ENCODE results near the gene MRM1.

The MRM1 gene

DNA sequence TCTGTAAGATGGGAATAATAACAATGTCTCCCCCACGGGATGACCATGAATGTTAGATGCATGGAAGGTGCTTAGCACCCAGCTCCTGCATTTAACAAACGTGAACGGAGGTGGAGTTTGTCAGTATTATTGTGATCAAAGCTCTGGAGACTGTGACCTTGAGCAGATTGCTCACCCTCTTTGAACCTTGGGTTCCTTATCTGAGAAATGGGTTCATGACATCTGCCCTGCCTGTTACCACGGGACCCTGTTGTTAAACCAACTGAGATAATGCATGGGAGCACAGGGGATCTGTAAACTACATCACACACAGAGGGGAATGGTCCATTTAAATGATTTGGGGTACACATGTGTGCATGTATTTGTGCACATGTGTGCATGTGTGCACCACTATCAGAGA lies 29.6 kb downstream of the MRM1 start:
- no peak for DNase-seq (ENCODE audit: low read depth in 2 of 2)

DNA sequence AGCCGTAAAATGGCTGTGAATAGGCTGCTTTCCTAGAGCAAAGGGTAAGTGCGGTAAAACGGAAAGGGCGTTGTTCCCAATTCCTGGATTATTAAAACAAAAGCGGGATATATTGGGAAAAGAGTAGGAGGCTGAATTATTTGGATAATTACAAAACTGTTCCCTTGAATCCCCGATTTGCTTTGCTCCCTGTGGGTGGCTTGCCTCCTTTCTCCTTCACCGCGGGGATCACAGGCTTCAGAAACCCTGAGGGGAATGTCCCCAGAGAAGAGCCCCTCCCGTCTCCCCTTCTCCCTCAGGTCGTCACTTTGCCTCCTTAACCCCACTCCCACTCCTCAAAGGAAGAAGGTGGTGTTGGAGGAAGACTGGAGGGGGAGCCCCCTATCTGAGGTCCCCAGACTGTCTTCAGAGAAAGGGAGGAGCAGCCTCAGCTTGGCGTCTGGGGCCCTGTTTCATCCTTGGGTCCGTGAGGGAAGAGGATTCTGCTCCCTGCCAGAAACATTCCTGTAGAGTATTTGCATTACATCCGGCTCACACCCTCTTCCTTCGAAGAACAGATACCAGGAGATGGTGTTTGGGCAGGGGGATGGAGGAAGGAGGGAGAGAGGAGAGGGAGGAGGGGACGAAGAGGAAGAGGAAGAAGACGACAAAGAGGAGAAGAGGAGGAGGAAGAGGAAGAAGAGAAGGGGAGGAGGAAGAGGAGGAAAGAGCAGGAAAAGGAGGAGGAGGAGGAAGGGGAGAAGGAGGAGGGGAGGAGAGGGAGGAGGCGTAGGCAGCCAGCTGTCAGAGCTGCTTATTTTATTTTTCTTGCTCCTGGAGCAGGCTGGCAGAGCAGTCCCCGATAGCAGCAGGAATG lies 31.8 kb downstream of the MRM1 start:
- DNase-seq (ENCODE audit: low read depth in 2 of 2): no peak

DNA sequence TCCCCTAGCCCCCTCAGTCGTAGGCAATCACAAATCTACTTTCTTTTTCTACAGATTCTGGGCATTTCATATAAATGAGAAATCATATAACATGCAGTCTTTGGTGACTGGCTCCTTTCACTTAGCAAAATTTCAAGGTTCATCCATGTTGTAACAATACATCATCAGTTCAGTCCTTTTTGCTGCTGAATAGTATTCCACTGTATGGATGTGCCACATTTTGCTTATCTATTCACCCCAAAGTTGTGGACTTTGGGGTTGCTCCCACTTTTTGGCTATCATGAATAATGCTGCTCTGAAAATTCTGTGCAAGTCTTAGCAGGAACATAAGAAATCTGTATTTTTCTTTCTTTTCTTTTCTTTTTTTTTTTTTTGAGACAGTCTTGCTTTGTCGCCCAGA lies 39.0 kb downstream of the MRM1 start:
- DNase-seq (ENCODE audit: low read depth in 2 of 2): no peak

DNA sequence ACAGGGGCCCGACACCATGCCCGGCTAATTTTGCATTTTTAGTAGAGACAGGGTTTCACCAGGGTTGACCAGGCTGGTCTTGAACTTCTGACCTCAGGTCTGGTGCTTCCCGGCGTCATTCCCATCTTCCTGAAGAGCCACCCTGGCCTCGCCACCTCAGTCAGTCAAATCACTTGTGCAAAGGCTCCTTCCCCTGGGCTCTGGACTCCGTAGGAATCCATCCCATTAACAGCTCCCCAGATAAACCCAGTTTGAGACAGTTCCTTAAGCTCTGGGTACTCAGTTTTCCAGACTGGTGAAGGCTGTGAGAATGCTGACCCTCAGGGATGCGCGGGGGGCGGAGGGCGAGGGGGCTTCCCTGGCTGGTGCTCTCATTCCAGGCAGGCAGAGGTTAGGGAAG lies 39.5 kb downstream of the MRM1 start:
- DNase-seq (ENCODE audit: low read depth in 2 of 2): no peak

DNA sequence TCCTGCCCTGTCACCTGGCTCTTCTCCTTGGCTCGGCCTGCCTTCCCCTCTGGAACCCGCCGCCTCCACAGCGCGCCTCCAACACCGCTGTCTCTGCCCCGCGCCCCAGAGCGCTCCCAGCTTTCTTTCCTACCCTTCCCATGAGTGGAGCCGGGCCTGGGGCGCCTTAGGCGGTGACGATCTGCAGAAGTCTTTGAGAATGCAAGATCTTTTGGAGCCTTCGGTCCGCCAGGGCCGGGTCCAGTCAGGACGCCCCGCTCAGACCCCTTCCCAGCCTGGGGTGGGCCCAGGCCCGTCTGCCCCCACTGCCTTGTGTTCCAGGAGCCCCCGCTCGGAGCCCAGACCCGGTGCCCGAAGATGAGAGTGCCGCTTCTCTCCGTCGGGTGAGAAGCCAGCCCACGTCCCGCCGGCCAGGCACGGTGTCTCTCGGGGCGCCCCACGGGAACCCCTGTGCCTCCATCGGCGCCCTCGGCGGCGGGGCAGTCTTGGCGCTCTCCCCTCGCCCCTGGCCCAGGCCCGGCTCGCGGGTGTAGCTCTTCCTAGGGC lies 40.0 kb downstream of the MRM1 start:
- no peak for DNase-seq (ENCODE audit: low read depth in 2 of 2)

DNA sequence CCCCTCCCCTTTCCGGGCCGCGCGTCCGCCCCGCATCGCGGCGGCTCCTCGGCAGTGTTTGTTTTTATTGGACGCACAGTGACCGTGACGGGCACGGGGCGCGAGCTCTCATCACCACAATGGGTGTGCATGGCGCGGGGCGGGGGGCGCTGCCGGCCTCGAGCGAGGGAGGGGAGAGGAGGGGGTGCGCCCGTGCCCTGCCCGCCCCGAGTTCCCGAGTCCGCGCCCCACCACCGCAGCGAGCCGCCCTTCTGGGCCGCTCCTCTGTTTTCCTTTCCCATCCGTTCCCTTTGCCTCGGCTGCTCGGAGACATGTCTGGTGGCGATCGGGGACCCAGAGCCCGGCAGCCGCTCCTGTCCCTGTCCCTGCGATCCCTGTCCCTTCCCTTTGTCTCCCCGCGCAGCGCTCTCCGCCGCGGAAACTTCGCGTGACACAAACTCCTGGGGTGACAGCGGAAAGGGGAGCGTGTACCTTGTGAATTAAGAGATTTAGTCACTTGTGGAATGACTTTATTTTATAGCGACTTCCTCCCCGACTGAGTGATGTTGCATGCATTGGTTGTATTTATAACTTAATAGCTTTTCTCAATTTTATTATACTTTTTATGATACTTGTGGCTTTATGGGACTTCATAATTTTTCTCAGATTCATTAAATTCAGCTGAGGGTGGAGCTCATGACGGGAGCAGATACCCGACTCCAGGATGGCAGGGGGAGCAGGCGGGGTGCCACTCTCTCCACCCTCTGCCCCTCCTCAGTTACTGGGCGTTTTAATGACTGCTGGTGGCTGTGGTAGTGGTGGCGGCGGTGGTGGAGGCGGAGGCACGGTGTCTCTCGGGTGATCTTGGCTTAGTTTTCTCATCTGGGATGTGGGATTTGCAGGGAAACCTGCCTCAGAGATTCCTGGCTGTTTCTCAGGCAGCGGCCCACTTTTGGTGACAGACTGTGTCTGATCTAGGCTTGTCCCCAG lies 40.8 kb downstream of the MRM1 start:
- no peak for DNase-seq (ENCODE audit: low read depth in 2 of 2)

DNA sequence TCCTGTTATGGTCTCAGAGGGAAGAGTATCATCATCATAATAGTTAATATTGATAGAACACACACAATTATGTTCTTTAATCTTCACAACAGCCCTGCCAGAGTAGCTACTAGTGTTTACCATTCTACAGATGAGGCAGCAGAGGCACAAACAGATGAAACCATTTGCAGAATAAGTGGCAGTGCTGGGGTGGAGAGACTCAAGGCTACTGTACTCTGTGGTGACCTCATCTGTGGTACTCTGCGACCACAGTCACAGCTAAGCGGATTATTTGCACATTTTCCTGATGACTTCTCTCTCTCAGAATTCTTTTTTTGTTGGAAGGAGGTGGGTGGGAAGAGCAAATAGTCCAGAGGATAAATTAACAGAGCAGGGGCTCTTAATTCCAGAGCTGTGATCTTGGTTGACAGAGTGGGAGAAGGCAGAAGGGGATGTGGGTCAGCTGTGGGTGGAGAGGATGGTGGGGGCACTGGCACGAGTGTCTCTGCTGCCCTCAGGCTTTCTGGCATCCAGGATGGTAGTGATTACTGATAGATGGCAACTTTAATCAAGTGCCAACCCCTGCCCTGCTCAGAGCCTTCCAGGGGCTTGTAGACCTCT lies 41.8 kb downstream of the MRM1 start:
- no peak for DNase-seq (ENCODE audit: low read depth in 2 of 2)

DNA sequence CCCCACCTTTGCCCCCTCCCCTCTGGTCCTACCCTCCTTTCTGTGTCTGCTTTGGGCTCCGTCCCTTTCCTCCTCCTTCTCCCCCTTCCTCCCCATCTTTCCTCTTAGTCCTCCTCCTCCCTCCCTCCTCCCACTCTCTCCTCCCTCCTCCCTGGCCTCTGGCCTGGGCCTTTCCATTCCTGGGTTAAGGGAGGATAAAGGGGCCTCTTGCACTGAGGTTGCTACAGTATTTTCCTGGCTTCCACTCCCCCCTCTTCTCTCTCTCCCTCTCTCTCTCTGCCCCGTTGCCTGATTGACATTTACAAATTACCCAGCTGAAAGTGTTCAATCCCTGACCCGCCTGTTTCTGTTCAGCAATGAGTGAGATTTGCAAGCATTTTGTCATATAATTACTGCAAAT lies 44.0 kb downstream of the MRM1 start:
- no peak for DNase-seq (ENCODE audit: low read depth in 2 of 2)

DNA sequence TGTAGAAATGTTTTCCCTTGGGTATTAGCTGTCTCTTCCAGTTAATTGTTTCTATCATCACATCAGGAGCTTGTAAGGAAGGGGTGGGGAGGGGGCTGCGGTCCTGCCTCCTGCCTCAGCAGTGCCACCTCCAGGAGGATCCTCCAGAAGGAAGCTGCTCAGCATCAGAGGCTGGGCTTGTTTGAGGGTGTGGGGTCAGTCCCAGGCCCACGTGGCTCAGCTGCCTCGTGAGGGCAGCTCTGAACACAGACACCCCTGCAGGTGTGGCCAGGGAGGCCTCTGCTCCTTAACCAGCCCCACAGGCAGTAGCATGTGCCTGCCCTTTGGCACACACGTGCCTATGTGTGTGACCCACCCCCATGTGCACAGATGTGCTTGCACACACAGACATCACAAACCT lies 46.3 kb downstream of the MRM1 start:
- DNase-seq (ENCODE audit: low read depth in 2 of 2): no peak

DNA sequence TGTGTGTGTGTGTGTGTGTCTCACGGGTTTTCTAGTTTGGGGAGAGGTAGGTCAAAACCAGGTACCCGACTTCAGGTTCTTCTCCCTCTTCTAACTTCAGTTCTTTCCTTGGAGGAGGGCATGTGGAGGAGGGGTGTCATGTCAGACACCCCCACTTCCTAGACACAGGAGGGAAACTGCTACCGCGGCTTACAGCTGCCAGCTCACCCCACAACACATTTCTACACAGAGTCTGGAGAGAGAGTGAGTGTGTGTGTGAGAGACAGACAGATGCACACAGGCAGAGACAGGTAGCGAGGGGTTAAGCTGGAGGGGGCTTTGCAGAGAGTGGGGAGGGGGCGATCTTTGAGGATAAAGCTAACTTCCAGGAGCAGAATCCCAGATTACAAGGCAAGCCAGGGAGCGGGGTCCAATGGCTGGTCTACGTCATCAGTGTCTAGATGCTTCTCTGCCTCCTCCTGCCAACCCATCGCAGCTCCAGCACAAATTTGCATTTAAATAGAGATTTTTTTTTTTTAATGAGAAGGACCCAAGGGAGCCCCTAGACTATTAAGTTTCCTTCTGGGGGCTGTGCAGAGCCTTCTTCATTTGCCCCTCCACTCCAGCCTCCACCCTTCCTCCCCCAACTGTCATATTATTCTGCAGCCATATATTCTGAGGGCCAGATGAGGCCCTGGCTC lies 48.9 kb downstream of the MRM1 start:
- DNase-seq (ENCODE audit: low read depth in 2 of 2): no peak

DNA sequence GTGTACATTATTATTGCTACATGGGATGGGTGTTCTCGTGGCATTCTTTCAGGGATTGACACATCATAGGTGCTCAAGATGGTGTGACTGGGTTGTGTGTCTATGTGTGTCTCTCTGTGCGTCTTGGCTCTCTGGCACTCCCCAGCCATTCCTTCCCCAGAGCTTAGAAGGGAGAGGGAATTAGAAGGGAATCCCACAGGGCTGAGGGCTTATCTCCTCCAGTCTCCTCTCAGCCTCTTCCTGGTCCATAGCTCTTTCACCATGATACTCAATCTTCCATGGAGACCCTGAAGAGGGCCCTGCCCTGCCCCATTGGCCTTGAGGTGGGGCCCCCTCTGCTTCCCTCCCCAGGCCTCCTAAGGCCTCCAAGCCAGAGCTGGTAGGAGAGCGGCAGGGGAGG lies 52.0 kb downstream of the MRM1 start:
- no peak for DNase-seq (ENCODE audit: low read depth in 2 of 2)

DNA sequence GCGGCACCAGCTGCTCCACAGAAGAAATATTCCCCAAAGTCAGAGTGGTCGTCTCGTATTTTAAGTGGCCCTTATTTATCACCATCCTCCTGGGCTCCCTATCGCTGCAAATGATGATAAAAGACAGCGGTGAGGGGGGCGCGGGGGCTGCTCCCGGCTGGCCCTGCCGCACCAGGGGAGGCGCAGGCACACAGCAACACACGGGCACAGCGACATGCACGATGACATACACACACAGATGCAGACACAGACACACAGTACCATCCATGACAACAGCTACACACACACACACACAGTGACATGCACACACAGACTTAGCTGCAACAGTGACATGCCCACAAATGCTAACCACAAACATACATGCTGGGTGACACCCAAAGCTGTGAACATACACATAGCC lies 52.5 kb downstream of the MRM1 start:
- no peak for DNase-seq (ENCODE audit: low read depth in 2 of 2)

DNA sequence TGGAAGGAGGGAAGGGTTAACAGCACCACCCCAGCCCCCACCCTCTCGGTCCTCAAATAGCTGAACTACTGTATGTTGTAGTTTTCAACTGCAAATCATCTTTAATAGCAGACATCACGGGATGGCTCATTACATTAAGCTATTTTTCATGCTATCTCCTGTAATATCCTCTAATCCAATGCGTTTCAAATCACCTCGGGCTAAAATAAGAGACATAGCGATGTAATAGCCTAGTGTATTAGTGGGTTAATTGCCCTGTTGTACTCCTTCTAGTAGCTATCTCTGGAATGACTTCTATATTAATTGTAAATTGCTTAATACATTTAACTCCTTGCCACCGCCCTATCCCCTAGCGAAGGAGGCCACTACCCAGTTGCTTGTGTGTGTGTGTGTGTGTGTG lies 54.3 kb downstream of the MRM1 start:
- DNase-seq (ENCODE audit: low read depth in 2 of 2): no peak

DNA sequence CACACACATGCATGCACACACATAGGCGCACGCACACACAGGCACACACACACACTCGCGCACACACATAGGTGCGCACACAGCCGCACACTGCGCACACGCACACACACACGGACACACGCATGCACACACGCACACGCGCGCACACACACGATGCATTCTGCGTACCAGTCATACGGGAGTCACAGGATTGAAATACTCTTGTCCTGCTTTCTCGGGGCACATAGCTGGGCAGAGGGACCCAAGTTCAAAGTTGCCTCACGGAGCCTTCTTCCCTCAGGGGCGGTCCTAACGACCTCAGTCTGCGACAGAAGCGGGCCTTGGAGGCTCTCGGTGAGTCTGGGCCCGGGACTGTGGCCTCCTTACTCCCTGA lies 56.0 kb downstream of the MRM1 start:
- no peak for DNase-seq (ENCODE audit: low read depth in 2 of 2)

DNA sequence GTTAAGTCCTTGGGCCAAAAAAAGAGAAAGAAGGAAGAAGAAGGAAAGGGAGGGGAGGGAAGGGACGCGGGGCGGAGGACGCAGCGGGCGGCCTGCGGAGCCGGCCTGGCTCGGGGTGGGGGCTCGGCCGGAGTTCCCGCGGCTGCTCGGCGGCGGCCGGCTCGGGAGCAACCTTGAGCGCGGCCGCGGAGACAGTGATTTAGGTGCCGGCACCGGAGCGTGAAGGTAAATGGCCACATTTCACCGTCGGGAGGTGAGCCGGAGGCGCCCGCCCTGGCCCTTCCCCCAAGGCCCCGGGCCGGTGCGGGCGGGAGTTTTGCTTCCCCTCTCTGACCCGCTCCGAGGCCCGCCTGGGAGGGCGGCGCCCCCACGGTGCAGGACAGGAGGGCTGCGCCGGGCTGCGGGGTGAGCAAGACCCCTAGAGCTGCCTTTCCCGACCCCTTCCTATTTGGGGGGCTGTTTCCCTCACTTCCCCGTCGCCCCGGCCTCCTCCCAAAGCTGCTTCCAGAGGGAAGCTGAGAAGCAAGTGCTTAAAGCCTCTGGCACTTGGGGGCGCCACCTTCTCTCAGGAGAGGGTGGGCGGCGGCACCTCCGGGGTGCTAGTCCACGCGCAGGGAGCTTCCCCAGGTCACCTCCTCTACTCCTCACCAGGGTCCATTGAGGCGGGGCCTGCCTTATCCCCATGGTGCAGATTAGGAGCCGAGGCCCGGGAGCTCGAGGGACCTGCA lies 56.5 kb downstream of the MRM1 start:
- DNase-seq (ENCODE audit: low read depth in 2 of 2): no peak
